ENCODE results near the gene SSR1.
"Not testable (repeated sequence)": the region's sequence is repeated elsewhere in the genome, so short reads cannot be mapped to it uniquely, and the experiment has no call there.

The SSR1 gene

DNA sequence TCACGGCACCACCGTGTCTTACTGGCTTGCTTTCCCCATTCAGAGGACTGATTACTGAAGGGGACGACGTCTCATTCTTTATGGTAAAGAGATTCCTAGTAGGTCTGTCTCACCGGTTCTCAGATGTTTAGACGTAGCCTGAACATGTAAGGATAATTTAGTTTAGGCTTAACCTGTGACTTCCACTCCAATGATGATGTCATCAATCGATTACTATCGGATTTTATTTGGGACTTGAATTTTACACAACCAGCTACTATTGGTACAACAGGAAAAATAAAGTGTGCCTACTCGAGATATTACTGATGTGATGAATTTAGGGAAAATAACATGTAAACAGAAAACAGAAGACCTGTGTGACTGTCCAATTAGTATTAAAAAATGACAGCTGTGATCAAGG, 4.5 kb upstream of the SSR1 start:
- no peak for DNase-seq (ENCODE audit: low read depth in 2 of 2)

DNA sequence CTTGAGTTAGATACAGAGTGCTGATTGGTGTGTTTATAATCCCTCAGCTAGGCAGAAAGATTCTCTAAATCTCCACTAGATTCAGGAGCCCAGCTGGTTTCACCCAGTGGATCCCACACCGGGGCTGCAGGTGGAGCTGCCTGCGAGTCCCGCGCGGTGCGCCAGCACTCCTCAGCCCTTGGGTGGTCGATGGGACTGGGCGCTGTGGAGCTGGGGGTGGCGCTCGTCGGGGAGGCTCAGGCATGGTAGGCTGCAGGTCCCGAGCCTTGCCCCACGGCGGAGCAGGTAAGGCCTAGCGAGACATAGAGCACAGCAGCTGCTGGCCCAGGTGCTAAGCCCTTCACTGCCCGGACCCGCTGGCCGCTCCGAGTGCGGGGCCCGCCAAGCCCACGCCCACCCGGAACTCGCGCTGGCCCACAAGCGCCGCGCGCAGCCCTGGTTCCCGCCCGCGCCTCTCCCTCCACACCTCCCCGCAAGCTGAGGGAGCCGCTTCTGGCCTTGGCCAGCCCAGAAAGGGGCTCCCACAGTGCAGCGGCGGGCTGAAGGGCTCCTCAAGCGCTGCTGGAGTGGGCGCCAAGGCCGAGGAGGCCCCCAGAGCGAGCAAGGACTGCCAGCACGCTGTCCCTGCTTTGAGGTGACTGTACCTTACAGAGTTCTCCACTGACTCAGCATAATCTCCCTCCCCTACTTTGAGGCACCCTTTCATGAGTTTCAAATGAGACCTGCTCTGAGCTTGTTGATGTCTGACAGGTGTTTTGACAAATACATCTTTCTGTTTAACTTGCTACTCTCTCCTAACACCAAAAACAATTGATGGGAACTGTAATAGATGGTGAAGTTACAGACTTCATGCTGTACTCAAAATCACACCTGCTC, 3.9 kb upstream of the SSR1 start:
- no peak for DNase-seq (ENCODE audit: low read depth in 2 of 2)

DNA sequence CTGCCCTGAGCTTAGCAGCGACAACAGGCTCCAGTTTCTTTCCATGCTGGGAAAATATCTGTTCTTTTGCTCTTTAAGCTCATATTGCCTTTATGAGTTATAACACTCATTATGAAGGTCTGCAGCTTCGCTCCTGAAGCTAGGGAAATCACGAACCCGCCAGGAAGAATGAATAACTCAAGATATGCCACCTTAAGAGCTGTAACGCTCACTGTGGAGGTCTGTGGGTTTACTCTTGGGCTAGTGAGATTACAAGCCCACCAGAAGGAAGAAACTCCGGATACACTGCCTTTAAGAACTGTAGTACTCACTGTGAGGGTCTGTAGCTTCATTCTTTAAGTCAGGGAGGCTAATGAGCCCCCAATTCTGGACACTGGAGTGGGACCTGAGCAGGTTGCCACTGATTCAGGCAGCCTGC, 3.0 kb upstream of the SSR1 start:
- DNase-seq (ENCODE audit: low read depth in 2 of 2), result no peak

DNA sequence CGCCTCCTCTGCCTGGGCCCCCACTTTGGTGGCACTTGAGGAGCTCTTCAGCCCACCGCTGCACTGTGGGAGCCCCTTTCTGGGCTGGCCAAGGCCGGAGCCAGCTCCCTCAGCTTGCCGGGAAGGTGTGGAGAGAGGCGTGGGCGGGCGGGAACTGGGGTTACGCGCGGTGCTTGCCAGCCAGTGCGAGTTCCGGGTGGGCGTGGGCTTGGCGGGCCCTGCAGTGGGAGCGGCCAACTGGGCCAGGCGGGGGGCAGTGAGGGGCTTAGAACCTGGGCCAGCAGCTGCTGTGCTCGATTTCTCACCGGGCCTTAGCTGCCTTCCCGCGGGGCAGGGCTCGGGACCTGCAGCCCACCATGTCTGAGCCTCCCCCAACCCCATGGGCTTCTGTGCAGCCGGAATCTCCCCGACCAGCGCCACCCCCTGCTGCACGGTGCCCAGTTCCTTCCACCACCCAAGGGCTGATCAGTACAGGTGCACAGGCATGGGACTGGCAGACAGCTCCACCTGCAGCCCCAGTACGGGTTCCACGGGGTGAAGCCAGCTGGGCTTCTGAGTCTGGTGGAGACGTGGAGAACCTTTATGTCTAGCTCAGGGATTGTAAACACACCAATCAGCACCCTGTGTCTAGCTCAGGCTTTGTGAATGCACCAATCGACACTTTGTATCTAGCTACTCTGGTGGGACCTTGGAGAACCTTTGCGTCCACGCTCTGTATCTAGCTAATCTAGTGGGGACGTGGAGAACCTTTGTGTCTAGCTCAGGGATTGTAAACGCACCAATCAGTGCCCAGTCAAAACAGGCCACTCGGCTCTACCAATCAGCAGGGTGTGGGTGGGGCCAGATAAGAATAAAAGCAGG, 2.3 kb upstream of the SSR1 start:
- DNase-seq (ENCODE audit: low read depth in 2 of 2), result not testable (repeated sequence)

DNA sequence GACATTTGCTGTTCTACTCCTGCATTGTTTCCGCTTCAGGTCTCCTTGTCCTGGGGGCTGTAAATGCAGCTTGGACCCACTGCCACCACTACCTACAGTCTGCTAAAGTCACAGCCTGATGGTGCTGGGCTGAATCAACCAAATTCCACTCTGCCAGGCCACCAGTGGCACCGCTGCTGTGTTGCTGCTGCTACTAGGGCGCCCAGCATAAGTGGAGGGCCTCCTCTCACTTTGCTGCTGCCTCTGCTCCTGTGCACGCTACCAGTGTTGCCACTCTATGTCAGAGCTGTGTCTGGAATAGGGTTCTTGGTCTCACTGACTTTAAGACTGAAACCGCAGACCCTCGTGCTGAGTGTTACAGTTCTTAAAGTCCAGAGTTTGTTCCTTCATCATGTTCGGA, 1.4 kb upstream of the SSR1 start:
- no peak for DNase-seq (ENCODE audit: low read depth in 2 of 2)

DNA sequence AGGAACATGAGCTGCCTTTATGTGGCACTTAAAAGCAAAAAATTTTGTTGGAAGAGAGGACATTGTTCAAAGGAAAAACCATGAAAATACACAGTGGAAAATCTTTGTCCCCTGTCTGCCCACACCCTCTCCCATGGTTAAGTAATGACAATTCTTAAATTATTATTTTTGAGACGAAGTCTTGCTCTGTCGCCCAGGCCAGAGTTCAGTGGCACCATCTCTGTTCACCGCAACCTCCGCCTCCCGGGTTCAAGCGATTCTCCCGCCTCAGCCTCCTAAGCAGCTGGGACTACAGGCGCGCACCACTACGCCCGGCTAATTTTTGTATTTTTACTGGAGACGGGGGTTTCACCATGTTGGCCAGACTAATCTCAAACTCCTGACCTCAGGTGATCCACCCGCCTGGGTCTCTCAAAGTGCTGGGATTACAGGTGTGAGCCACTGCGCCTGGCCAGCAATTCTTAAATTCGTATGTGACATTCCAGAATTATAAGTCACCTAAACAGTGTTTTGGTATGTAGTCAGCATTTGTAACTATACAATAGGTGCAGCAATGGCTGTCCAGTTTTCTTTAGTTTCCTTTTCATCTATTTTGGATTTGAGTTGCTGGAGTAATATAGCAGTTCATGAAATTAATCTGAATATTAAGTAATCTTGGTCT, 636 bp upstream of the SSR1 start:
- no peak for DNase-seq (ENCODE audit: low read depth in 2 of 2)

DNA sequence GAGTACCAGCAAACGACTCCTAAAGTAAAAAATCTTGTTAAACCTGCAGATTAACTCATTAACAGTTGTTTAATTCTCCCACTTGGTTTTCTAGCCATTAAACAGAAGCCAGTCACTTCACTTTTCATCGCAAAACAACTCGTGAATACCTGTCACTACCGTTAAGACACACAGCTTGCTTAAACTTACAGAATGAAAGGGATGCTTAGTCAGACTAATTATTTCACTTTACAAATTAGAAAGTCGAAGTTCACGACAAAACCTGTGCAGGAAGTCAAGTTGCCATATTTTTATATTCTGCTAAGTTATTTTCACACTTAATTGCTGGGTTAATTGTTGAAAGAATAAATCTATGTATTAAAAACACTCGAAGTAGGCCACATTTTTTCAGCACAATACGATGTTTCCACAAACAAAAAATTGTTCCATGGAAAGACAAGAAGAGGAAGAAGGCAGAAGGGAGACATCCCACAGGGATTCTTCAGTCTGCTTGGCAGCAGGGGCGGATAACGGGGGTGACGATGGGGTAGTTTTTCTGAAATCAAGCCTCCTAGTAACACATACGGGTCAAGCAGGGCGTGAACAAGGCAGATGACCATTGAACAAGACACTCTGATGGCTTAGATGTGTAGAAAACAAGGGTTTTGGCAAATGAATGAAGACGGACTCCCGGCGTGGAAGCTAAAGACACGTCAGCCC, 933 bp downstream of the SSR1 start:
- DNase-seq (ENCODE audit: low read depth in 2 of 2), result no peak

DNA sequence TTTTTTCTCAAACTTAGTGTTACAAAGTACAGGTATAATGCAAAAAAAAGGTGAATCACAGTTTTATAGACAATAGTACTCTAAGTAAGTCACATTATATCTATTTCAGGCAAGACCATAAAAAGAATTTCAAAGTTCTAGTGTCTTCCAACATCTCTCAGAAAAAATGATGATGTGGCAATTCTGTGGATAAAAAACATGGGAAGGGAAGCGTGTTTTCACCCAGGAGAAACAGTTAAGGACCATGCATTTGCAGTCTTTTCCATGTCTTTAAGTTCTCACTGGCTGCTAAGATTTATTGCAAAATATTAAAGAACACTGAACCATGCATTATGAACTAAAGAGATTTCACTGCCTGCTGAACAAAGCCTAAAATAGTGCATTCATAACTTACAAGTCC, 1.8 kb downstream of the SSR1 start:
- DNase-seq (ENCODE audit: low read depth in 2 of 2), result no peak

DNA sequence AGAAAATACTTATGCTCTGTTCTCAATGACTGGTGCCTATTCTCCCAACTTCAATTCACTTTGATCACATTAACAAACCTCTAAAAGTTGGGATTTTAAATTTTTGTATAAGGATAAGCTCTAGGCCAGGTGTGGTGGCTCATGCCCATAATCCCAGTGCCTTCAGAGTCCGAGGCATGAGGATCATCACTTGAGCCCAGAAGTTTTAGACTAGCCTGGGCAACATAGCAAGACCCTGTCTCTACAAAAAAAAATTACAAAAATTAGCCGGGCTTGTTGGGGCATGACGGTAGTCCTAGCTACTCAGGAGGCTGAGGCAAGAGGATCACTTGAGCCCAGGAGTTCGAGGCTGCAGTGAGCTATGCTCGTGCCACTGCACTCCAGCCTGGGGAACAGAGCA, 3.9 kb downstream of the SSR1 start:
- no peak for DNase-seq (ENCODE audit: low read depth in 2 of 2)

DNA sequence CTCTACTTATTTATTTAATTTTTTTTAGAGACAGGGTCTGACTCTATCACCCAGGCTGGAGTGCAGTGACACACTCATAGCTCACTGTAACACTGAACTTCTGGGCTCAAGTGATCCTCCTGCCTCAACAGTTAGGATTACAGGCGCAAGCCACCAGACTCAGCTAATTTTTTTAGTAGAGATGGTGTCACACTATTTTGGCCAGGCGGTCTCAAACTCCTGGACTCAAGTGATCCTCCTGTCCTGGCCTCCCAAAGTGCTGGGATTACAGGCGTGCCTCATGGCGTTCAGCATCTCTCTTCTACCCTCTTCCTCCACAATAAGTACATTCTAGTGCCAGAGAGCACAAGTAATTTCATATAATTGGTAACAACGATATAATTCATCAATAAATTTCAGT, 5.5 kb downstream of the SSR1 start:
- no peak for DNase-seq (ENCODE audit: low read depth in 2 of 2)

DNA sequence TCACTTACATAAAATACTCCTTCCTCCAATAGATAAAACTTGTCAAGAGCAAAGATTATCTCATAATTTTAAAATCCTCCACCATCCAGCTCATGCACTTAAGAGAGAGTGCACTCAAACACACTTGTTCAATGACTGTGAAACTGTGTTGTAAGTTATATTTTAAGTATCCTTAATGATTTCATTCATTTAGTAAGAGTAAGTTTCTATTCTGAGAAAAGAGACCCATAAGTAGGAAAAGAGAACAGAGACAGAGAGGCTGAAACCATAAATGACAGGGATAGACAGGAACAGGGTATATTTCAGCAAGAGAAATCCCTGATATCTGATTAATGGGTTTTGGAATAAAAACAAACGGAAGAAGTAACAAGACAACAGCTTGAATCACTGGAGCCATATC, 8.2 kb downstream of the SSR1 start:
- no peak for DNase-seq (ENCODE audit: low read depth in 2 of 2)

DNA sequence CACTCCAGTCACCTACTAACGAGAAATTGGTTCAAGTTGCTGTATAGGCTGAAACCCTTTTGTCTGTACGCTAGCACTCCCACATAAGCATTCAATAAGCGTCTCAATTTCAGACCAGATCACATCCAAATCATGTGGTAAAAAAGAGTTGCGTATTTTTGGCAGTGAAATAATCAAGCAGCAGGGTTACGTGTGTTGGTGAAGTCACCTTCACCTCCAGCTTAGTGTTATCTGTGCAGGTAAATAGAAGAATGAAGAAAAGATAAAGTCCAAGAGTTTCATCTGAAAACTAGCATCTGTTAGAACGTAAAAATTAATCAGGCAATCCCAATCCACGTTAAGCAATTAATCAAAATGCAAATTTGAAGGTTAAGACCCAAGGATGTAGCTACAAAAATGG, 11.3 kb downstream of the SSR1 start:
- DNase-seq (ENCODE audit: low read depth in 2 of 2), result no peak

DNA sequence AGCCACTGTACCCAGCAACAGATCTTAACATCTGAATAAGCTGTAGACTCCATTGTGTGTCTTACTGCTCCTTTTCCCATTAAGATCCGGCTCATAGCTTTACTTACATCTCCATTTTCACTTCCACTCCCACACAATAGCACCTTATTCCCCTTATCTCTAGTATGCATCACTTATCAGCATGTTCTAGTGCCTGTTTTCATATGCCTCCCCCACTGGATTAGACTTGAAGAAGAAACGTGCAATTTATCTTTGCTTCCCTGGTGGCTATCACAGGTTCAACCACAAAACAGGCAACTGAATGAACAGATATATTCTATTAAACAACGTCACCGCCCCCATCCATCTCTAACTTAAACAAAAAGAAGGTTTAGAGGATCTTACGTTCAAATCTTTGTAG, 12.1 kb downstream of the SSR1 start:
- DNase-seq (ENCODE audit: low read depth in 2 of 2), result no peak

DNA sequence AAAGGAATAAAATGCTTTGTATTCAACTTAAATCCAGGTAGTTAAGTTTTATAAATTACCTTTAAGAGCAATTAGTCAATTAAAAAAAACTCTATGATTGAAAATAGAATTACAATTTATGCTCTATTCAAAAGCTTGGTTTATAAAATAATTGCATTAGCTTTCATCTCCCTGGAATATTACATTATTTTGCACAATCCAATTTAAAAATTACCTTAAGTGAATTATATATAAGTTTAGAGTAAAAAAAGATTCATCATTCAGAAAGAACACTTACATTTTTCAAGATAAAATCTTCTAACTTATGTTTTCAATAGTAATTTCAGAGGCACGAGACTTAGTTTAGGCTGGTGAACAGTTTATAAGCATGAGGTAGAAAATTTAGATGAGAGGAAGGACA, 14.9 kb downstream of the SSR1 start:
- no peak for DNase-seq (ENCODE audit: low read depth in 2 of 2)

DNA sequence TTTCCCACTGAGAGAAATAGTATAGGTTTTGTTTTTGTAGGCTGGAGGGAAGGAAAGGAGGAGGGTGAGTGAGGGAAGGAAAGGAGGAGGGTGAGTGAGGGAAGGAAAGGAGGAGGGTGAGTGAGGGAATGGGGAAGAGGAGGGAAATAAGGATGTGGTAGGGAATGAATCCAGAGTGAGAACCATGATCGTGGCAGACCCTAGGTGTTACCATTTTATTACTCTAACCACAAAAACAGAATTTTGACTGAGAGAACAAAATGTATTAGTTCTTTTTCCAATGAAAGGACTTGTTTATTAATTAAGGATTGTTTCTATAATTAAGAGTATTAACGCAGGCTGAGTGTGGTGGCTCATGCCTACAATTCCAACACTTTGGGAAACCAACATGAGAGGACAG, 16.4 kb downstream of the SSR1 start:
- DNase-seq (ENCODE audit: low read depth in 2 of 2), result no peak

DNA sequence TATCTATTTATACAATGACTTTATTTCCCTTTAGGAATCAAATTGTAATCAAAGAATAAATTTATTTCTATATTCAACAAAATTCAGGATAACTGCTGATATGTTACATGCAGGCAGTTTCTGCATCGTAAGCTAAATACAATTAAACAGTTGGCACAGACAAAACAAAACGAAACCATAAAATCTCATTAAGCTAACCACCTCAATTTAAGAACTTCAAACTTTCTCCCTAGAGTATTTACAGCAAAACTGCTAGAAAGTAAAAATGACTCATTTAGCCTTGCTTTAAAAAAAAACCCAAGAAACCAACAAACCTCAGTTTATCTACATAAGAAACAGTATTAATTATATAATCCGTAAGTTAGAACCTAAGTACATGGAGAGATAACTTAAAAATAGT, 17.1 kb downstream of the SSR1 start:
- DNase-seq (ENCODE audit: low read depth in 2 of 2), result no peak

DNA sequence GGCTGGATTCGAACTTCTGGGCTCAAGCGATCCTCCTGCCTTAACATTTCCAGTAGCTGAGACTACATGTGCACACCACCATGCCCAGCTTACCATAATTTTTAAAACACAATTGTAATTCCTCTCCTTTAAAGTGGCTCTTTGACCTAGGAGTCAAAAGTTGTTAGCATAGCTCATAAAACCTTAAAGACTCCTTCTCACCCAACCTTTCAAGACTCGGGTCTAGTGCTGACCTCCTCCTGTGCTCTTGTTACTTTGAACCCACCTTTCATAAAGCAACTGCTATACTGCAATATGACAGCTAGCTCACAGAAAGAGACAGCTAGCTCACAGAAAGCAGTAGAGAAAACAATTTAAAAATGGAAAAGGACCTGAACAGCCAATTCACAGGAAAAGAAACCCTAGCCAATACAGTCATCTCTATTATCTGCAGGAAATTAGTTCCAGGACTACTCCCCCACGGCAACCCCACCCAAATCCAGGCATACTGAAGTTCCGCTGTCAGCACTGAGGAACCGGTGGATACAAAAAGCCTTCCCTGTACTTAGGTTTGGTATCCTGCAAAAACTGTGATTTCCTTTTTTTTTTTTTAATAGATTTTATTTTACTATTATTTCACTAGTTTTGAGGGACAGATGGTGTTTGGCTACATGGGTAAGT, 20.3 kb downstream of the SSR1 start:
- DNase-seq (ENCODE audit: low read depth in 2 of 2), result no peak

DNA sequence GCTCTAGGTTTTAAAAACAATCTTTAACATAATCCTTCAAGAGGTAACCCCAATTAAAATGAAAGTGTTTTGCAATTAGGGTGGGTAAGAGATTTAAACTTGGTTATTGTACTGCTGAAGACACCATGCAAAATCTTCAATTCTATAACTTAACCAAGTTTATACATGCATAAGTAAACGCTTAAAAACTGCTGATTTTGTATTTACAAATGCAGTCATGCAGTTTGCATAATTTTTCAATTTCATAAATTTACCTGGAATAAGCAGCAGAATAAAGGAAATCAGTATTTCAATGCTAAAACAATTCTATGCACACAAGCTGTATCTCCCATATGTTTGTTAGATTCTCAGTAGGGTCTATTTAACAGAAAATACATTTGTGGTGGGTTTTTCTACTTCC, 22.9 kb downstream of the SSR1 start:
- DNase-seq (ENCODE audit: low read depth in 2 of 2), result no peak

DNA sequence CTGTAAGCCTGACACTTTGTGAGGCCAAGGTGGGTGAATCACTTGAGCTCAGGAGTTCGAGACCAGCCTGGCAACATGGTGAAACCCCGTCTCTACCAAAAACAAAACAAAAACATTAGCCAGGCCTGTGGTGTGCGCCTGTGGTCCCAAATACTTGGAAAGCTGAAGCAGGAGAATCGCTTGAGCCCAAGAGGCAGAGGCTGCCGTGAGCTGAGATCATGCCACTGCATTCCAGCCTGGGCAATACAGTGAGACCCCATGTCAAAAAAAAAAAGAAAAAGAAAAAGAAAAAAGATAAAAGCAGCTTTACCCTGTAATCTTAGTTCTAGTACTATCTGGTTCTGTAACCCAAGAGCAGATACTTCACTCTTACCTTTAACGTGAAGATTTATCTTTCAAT, 27.6 kb downstream of the SSR1 start:
- no peak for DNase-seq (ENCODE audit: low read depth in 2 of 2)

DNA sequence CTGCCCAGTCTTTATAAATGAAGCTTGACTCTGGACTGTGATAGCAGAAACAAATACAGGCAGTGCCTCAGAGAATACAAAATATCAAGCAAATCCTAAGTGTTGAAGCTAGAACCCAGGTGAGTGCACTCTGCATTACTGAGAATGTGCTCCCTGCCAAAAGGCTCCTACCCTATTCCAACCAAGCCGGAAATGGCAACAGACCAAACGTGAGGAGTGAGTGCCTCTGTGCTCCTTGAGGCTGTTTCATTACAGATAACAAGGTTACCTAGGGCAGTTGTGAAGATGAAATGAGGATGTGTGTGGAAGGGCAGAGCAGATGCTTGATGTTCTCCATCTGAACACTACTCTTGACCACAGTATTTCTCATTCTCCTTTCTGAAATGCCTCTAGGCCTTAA, 29.3 kb downstream of the SSR1 start:
- no peak for DNase-seq (ENCODE audit: low read depth in 2 of 2)

DNA sequence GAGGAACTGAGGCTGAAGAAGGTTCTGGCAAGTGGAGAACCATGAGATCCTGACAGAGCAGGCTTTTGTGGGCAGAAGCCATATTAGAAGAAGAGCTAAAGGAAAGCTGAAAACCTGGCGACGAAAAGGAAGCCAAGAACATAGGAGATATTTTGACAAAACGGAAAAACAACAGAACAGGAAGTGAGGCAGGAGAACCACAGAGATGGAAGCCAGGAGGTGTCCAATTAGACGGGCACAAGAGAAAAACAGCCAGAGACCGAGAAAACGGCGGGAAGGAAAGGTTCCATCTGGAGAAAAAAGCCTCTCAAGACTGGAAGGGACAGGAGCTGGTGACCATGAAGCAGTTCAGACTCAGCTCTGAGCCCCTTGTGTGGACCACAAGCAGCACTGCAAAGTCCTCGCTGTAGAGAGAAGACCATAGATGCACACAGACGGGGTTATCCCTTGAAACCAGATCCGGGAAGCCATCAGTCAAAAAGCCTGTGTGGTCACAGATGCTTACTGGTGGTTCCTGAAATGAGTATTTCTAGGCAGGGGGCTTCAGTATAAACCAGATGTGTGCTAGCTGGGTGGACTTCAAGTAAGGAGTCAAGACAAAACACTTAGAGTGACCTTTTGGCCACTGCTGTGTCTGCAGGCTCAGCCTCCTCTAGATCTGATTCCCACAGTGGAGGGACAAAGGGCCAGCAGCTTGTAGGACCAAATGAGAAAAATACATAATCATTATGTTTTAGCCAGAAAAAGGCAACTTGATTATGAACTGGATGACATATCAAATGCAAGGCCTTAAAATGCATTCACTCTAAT, 30.7 kb downstream of the SSR1 start:
- no peak for DNase-seq (ENCODE audit: low read depth in 2 of 2)
